Left lung (tissue), 10 donors: ENCODE data around the gene RUFY3. TPM values are rescaled to one million over a fixed set of nuclear protein-coding genes. Genes with fewer than 3 reads are reported as not detected.

Experiments used
- ATAC-seq: fragments of 200-7000 bp; cut with Tn5 transposase; one replicate; pipeline ENCODE4 v1.9.1; 2020; ENCODE audit warnings: moderate library complexity
- DNase-seq, 4 donors: peaks; one replicate each; pipeline ENCODE4 v3.0.0-alpha.2; 2013 to 2020
- H3K27ac ChIP-seq, 2 donors: fragments of 200-600 bp; sonication (generic) in 1 of 2; one replicate each; pipeline versions ENCODE4 v1.5.0 to v1.8.0; 2020 to 2021
- H3K27me3 ChIP-seq, 2 donors: fragments of 200-600 bp; sonication (generic) in 1 of 2; one replicate each; pipeline versions ENCODE4 v1.5.0 to v1.8.0; 2020 to 2021
- H3K36me3 ChIP-seq, 2 donors: fragments of 200-600 bp; sonication (generic) in 1 of 2; one replicate each; pipeline versions ENCODE4 v1.5.0 to v1.8.0; 2020 to 2021
- H3K4me1 ChIP-seq, 2 donors: fragments of 200-600 bp; one replicate each; pipeline ENCODE4 v1.8.0; 2021
- H3K4me3 ChIP-seq, 2 donors: fragments of 200-600 bp; sonication (generic) in 1 of 2; one replicate each; pipeline versions ENCODE4 v1.5.0 to v1.8.0; 2020 to 2021; ENCODE audit warnings: mild to moderate bottlenecking in 1 of 2
- H3K9me3 ChIP-seq, 2 donors: fragments of 200-600 bp; sonication (generic) in 1 of 2; one replicate each; pipeline versions ENCODE4 v1.5.0 to v1.8.0; 2020 to 2021
- intact Hi-C, 2 donors: fragments of 100-400 bp; cut with DNase I; formaldehyde crosslinking; loops; one replicate each; pipeline versions ENCODE4 v1.11.2 to v1.14.2; 2022
- polyA plus RNA-seq, 6 donors: library from polyadenylated mRNA; unstranded; fragments of 120-200 nt; gene quantifications; one replicate each; pipeline ENCODE4 v1.2.1, GENCODE V29; 2013; ENCODE audit not compliant: insufficient read length in 6 of 6
- total RNA-seq, 2 donors: library from RNA; stranded (reverse); fragmentation: NEBNext Ultra II Directional; extraction: Animal tissue kit (Norgen Biotek cat#: 25700); gene quantifications; one replicate each; pipeline ENCODE4 v1.2.1, GENCODE V29; 2021
- TF ChIP-seq, protein P1 (sequence below), 2 donors: fragments of 200-600 bp; sonication (generic) in 1 of 2; IDR thresholded peaks; one replicate each; pipeline versions ENCODE4 v1.5.0 to v1.8.0; 2021; ENCODE audit warnings: antibody characterized with exemption in 2 of 2
- donor health status: DM: no; HTN: yes; CAD: no.
- donor health status: DM: no; HTN: no; CAD: no.

RUFY3 gene
- total and polyA plus RNA-seq, 8 donors, result 59.9 to 158 (median 140) TPM

DNA sequence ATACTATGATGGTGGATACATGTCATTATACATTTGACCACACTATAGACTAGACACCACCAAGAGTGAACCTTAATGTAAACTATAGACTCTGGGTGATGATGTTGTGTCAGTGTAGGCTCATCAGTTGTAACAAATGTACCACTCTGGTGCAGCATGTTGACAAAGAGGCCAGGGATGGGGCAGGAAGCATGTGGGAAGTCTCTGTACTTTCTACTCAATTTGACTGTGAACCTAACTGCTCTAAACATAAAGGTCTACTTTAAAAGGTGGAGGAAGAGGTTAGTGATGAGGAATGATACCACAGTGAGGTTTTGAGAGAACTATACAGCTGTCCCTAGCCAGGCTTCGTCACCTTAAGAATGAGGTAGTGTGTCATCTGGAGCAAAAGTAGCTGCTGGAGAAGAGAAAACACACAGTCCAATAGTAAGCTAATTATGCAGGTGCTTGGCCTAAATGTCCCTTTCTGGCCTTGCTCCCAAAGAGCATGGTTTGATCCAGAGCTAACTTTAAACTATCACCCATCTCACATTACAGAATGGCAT, 79.6 kb downstream of the RUFY3 start:
- TF ChIP-seq, protein P1, sequence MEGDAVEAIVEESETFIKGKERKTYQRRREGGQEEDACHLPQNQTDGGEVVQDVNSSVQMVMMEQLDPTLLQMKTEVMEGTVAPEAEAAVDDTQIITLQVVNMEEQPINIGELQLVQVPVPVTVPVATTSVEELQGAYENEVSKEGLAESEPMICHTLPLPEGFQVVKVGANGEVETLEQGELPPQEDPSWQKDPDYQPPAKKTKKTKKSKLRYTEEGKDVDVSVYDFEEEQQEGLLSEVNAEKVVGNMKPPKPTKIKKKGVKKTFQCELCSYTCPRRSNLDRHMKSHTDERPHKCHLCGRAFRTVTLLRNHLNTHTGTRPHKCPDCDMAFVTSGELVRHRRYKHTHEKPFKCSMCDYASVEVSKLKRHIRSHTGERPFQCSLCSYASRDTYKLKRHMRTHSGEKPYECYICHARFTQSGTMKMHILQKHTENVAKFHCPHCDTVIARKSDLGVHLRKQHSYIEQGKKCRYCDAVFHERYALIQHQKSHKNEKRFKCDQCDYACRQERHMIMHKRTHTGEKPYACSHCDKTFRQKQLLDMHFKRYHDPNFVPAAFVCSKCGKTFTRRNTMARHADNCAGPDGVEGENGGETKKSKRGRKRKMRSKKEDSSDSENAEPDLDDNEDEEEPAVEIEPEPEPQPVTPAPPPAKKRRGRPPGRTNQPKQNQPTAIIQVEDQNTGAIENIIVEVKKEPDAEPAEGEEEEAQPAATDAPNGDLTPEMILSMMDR (IDR thresholded peaks at IDR 0.05), result no peak
- ATAC-seq (no peak), DNase-seq (no peak)
- no peak overlapping the region for H3K27ac ChIP-seq
- H3K4me1 ChIP-seq, result no peaks in the 10 kb centered on the region
- intact Hi-C loops, result no loop called here
- H3K9me3 ChIP-seq, result no peaks in the 10 kb centered on the region
- no peaks in the 10 kb centered on the region for H3K27me3 ChIP-seq
- H3K4me3 ChIP-seq, result no peak overlapping the region
- peaks cover 0 to 51% of the 10 kb centered on the region in 2 donors for H3K36me3 ChIP-seq

DNA sequence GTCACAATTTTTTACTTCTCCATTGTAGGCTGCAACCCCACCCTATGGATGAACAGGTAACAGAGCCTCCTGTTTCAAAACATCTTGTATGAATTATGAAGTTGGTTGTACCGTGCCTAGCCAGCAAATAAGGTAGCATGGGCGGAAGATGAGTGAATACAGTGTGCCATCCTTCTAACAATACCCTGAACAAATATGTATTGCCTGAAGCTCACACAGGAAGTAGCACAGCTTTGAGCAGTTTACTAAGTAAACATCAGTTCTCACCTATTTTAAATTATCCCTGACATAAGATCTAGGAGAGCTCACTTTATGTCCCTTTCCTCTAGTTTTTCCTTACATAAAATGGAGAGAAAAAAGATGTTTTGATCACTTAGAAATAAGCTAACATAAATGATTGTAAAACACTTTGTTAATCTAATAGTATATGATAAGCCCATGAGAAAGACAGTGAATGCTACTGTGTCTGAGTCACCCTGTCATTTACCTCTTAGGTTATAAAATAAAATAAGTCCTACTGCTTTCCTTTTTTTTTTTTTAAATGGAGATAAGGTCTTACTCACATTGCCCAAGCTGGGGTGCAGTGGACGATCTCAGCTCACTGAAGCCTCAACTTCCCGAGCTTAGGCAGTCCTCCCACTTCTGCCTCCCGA, 81.3 kb downstream of the RUFY3 start:
- no peak overlapping the region for H3K27ac ChIP-seq

DNA sequence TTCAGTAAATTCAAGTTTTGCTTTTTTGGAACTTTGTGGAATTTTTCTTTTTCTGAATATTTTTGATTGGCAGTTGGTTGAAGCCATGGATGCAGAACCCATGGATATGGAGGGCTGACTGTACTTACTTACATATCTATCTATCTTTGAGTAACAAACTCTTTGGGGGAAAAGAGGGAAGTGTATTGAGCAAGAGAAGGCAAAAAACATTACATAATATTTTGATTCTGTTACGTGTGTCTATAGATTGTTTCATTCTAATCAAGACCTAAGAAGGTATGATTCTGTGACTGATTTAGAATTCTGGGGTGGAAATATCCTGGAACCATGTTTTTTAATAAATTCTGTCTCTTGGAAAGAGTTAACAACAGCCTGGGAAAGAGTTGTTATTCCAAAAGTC, 86.4 kb downstream of the RUFY3 start:
- H3K4me1 ChIP-seq, result no peaks in the 10 kb centered on the region
- H3K4me3 ChIP-seq, result no peak overlapping the region
- no peak for ATAC-seq
- H3K27me3 ChIP-seq, result no peaks in the 10 kb centered on the region
- no peak for DNase-seq
- no peak overlapping the region for H3K27ac ChIP-seq
- no peaks in the 10 kb centered on the region for H3K9me3 ChIP-seq
- H3K36me3 ChIP-seq, result peaks cover 0 to 9% of the 10 kb centered on the region in 2 donors
- intact Hi-C loops, result no loop called here
- TF ChIP-seq, protein P1 (IDR thresholded peaks at IDR 0.05), result no peak

More for the DNA sequence above, 81.3 kb downstream of the RUFY3 start:
- TF ChIP-seq, protein P1 (IDR thresholded peaks at IDR 0.05), result no peak
- ATAC-seq, result no peak
- DNase-seq, result no peak
- Histone ChIP-seq H3K4me3 (no peak overlapping the region), H3K4me1 (no peaks in the 10 kb centered on the region), H3K9me3 (no peaks in the 10 kb centered on the region), H3K36me3 (peaks cover 0 to 36% of the 10 kb centered on the region in 2 donors), H3K27me3 (no peaks in the 10 kb centered on the region)
- intact Hi-C loops, result no loop called here

DNA sequence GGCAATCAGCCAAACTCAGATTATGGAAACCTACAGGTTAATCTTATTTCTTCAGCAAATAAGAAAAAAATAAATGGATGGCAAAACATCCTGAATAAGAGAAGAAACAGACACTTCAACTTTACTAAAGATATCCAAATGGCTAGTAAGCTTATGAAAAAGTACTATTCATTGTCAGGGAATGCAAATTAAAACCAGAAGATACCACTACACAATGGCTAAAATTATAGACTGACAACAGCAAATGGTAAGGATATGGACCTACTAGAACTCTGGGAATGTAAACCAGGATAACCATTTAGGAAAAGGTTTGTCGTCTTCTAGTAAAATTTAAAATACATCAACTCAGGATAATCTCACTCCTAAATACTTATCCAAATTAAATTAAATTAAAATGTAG, 93.6 kb downstream of the RUFY3 start:
- TF ChIP-seq, protein P1 (IDR thresholded peaks at IDR 0.05), result no peak
- no peaks in the 10 kb centered on the region for H3K4me1 ChIP-seq
- H3K4me3 ChIP-seq, result no peak overlapping the region
- intact Hi-C loops, result no loop called here
- H3K36me3 ChIP-seq, result peaks cover 0 to 21% of the 10 kb centered on the region in 2 donors
- H3K27ac ChIP-seq, result no peak overlapping the region
- H3K27me3 ChIP-seq, result no peaks in the 10 kb centered on the region
- no peaks in the 10 kb centered on the region for H3K9me3 ChIP-seq
- ATAC-seq (no peak), DNase-seq (no peak)

DNA sequence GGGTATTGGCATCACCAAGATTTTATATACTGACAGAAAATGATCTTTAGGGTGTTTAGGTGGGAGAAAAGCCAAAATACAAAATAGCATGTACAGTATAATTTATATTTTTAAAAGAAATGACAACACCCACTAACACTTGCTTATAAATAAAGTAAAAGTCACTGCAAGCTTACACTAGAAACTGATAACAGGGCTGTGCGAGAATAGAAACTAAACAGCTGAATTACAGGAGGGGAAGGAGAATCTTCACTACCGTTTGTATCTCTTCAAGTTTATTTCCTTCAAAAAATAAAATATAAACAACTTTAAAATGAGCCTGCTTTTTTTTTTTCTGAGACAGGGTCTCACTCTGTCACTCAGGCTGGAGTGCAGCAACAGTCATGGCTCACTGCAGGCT, 95.1 kb downstream of the RUFY3 start:
- no peaks in the 10 kb centered on the region for H3K27me3 ChIP-seq
- intact Hi-C loops, result no loop called here
- DNase-seq, result no peak
- no peak for ATAC-seq
- H3K4me3 ChIP-seq, result no peak overlapping the region
- H3K27ac ChIP-seq, result no peak overlapping the region
- H3K9me3 ChIP-seq, result no peaks in the 10 kb centered on the region
- no peaks in the 10 kb centered on the region for H3K4me1 ChIP-seq
- TF ChIP-seq, protein P1 (IDR thresholded peaks at IDR 0.05), result no peak
- H3K36me3 ChIP-seq, result peaks cover 0 to 36% of the 10 kb centered on the region in 2 donors
